ENCODE measurements around the gene TMEM131L. TPM values are rescaled to one million over a fixed set of nuclear protein-coding genes. Genes with fewer than 3 reads are reported as not detected.

Gene TMEM131L
- total RNA-seq, 4 donors from 2014 or later, result 17.7 to 43.9 (median 24.8) TPM

DNA sequence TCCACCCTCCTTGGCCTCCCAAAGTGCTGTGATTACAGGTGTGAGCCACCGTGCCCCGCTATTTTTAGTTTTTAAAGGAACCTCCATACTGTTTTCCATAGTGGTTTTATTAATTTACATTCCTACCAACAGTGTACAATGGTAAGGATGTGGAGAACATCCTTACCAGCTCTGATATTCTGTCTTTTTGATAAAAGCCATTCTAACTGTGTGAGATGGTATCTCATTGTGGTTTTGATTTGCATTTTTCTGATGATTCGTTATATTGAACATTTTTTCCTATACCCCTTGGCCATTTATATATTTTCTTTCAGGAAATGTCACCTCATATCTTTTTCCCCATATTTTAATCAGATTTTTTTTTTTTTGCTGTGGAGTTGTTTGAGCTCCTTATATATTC lies 203.7 kb downstream of the TMEM131L start:
- ATAC-seq (ENCODE audit: low FRiP score) (no peak), DNase-seq (ENCODE audit: low spot score) (no peak)
- TF ChIP-seq, protein P1, sequence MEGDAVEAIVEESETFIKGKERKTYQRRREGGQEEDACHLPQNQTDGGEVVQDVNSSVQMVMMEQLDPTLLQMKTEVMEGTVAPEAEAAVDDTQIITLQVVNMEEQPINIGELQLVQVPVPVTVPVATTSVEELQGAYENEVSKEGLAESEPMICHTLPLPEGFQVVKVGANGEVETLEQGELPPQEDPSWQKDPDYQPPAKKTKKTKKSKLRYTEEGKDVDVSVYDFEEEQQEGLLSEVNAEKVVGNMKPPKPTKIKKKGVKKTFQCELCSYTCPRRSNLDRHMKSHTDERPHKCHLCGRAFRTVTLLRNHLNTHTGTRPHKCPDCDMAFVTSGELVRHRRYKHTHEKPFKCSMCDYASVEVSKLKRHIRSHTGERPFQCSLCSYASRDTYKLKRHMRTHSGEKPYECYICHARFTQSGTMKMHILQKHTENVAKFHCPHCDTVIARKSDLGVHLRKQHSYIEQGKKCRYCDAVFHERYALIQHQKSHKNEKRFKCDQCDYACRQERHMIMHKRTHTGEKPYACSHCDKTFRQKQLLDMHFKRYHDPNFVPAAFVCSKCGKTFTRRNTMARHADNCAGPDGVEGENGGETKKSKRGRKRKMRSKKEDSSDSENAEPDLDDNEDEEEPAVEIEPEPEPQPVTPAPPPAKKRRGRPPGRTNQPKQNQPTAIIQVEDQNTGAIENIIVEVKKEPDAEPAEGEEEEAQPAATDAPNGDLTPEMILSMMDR (IDR thresholded peaks at IDR 0.05), result no peak

DNA sequence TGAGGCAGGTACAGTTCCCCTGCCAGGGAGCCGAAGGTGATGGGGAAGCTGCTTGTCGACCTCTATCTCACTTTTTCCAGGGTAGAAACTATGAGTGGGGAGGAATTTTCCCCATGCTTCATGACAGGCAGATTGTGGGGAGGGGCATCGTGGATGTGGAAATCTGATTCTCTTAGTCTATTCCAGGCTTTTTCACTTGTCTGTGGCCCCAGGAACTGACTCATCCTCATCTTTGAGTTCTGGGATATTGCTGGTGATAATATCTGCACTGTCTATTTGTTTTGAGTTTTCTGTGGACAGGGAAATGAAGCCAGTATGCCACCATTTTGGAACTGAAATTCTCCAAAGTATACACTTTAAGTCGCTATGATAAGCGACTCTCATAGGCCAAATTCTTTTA lies 210.3 kb downstream of the TMEM131L start:
- TF ChIP-seq, protein P1 (IDR thresholded peaks at IDR 0.05), result no peak
- DNase-seq (ENCODE audit: low spot score), result no peak

DNA sequence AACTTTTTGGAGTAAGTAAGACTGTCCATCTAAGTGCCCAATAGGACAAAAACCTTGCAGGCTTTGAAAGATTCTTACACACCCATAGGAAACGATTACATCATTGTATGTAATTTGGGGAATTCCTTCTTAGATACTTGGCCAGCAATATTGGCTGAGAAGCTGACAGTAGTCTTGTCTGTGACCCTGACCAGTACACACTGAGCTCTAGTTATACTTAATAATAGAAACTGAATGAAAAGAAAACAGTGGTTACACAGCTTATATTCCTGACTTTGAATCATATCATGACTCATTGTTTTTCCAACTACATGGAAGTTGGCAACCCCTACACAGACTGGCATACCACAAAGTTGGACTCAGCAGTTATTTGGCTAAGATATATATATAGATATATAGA lies 210.8 kb downstream of the TMEM131L start:
- peak; percentile 86 for ATAC-seq (ENCODE audit: low FRiP score)
- TF ChIP-seq, protein P1 (IDR thresholded peaks at IDR 0.05), result no peak

More for the DNA sequence above, 210.3 kb downstream of the TMEM131L start:
- ATAC-seq (ENCODE audit: low FRiP score), result no peak

DNA sequence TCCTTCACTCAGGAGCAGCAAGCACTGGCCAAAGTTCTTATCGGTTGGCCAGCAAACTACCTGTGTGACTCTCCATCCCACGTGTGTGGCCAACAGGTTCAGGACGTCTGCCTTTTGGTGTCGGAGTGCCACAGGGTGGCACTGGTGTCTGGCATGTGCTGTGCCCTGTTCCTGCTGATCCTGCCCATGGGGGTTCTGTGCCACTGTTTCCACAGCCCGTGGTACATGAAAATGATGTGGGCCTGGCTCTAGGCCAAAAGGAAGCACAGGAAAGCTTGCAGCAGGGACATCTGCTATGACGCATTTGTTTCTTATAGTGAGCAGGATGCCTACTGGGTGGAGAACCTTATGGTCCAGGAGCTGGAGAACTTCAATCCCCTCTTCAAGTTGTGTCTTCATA lies 213.3 kb downstream of the TMEM131L start:
- no peak for DNase-seq (ENCODE audit: low spot score)
- TF ChIP-seq, protein P1 (IDR thresholded peaks at IDR 0.05), result no peak
- no peak for ATAC-seq (ENCODE audit: low FRiP score)

More for the DNA sequence above, 210.8 kb downstream of the TMEM131L start:
- no peak for DNase-seq (ENCODE audit: low spot score)

DNA sequence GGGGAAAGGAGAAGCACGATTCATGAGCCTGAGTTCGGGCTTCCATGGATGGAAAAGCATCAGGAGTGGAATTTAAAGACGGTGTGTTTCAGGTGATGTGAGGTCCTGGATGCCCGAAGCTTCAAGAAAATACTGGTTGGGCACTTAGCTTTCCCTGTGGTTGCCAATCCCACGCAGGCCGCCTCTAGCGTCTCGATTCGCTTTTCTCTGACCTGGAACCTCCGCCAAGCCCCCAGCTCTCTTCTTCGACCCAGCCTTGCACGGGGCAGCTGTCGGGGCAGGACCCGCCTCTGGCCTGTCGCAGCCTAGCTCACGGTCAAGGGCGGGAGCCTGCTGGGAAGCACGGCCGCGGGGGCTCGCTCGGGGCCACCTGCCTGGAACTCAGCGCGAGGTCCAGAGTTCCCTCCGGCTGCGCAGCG lies 217.6 kb downstream of the TMEM131L start:
- DNase-seq (ENCODE audit: low spot score) (no peak), ATAC-seq (ENCODE audit: low FRiP score) (no peak)
- TF ChIP-seq, protein P1 (IDR thresholded peaks at IDR 0.05), result no peak

DNA sequence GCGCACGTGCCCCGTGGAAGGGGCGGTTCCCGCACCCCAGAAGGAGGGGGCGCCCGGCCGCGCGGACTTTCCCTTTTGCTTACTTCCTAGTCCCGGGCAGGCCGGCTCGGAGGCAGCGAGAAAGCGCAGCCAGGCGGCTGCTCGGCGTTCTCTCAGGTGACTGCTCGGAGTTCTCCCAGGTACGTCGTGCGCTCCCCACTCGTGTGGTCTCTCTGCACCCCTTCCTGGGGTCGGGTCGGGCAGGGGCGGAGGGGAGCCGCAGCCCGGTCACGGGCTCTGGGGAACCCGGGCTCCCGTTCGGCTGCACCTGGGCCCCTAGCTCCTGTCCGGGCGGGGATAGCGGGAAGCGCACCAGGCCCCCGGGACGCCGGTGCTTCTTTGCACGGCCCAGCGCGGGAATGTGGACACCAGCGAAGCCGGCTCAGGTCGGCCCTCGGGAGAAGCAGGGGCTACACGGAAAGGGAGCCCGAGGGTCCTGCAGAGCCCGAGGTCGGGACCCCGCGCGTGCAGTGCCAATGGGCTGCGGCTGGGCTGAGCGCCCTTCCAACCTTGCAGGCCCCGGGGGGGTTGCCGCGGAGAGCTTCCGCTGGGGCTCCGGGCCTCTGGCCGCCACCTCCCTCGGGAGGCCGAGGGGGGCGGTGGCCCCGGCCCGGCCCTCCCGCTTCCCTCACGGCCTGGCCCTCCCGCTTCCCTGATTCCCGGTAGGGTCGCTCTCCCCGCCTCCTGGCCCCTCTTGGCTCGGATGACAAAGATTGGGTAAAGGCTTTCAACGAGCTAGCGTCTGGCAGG lies 218.2 kb downstream of the TMEM131L start, which contains the start of gene TLR2:
Gene TLR2, plus strand, starts transcription at position 99 of the 789 bp plus-strand sequence. CDS start 18,628 bp downstream, outside the sequence.
- ATAC-seq (ENCODE audit: low FRiP score) (peak; percentile 87), DNase-seq (ENCODE audit: low spot score) (peak; percentile 44)
- TF ChIP-seq, protein P1 (IDR thresholded peaks at IDR 0.05), result no peak

DNA sequence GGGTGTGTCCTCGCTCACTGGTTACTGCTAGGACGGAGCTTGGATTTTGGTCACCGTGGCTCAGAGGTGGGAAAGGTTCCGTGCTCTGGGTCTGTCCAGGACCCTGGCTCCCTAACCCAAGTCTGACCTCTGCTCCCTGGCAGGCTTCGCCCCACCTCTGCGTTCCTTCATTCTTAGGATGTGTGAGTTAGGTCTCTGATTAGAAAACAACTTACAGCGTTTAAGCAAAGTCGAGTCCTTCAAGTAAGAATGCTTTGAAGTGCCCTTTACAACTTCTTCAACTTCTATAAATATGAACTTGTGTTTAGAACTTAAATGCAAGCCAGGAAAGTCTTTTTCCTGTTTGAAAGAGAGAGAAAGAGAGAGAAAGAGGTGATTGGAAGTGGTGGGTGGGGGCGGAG lies 218.8 kb downstream of the TMEM131L start:
- DNase-seq (ENCODE audit: low spot score), result no peak
- TF ChIP-seq, protein P1 (IDR thresholded peaks at IDR 0.05), result no peak
- ATAC-seq (ENCODE audit: low FRiP score), result no peak
